Measurements from ENCODE around the gene SIVA1.

SIVA1 gene, protein sequence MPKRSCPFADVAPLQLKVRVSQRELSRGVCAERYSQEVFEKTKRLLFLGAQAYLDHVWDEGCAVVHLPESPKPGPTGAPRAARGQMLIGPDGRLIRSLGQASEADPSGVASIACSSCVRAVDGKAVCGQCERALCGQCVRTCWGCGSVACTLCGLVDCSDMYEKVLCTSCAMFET

DNA sequence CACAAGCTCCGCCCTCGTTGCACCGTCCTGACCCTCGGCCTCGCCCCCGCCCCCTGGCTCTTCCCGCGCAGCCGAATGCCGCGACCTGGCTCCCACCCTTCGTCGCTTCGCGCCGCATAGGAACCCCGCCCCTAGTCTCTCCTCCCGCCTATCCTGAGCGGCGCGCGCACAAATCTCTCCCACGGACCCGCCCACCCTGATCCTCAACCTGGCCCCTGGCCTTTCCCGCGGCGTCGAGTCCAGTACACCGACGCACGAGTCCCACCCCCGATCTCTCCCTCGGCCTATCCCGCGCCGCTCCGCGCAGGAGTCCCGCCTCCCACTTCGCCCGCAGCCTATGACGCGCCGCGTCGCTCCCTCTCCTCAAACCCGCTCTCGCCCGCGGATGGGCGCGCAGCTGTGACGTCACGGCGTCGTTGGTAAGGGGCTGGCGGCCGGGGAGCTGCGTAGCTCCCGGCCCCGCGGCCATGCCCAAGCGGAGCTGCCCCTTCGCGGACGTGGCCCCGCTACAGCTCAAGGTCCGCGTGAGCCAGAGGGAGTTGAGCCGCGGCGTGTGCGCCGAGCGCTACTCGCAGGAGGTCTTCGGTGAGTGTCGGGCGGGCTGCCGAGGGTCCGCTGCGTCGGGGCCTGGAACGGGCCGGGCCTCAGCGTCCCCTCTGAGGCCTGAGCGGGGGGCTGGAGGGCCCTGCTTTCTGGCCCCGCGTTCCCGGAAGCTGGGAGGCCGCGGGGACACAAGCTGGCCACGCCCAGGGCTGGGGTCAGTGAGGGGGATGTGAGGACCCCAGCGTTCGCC lies at the start of gene SIVA1:
SIVA1 (plus strand) TSS at position 413 of the 793 bp plus-strand sequence; CDS start at position 468, 55 bp downstream.
- DNase-seq (ENCODE audit: low spot score) = peak; percentile 99

GRCh38 chr14:104703269-104703668 lies 49.7 kb upstream of the SIVA1 start:
- no peak for DNase-seq (ENCODE audit: low spot score)

DNA sequence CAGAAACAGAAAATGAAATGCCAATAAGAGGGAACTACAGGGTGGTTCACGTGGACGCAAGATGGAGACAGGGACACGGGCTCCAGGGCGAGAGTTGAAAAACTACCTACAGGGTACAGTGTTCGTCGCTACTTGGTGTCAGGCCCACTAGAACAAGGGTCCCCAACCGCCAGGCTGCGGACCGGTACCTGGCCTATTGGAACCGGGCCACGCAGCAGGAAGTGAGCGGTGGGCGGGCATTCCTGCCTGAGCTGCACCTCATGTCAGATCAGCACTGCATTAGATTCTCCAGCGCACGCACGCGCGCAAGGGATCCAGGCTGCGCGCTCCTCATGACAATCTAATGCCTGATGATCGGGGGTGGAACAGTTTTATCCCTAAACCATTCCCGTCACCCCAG lies 48.7 kb upstream of the SIVA1 start:
- no peak for DNase-seq (ENCODE audit: low spot score)

DNA sequence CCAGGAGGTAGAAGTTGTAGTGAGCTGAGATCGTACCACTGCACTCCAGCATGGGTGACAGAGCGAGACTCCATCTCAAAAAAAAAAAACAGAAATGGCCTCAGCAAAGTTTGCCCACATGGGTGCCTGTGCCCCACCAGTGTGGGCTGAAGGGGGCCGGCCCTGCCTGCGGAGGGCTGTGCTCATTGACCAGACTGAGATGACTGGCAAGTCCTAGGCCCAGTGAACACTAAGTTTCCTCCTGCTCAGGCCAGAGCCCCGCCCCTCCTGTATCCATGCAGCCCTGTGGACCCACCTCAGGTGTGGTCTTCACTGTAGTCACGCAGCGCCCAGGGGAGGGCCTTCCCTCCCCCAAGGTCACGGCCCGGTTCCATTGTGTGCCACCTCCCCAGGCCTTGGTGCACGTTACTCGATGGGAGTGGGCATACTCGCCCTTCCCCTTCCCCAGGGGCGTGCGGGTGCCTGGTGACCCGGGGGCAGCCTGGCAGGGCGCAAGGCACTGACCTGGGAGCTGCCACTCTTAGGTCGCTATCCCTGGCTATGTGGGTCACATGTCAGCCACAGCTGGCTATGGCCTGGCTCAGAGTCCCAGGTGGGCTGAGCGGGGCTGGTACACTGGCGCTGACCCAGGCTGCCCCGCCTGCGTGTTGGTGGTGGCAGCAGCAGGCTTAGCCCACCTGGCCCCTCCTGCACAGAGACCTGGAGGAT lies 47.5 kb upstream of the SIVA1 start:
- DNase-seq (ENCODE audit: low spot score) = no peak

- DNase-seq (ENCODE audit: low spot score) = no peak
Observed at GRCh38 chr14:104706733-104707607, 46.0 kb upstream of the SIVA1 start.

DNA sequence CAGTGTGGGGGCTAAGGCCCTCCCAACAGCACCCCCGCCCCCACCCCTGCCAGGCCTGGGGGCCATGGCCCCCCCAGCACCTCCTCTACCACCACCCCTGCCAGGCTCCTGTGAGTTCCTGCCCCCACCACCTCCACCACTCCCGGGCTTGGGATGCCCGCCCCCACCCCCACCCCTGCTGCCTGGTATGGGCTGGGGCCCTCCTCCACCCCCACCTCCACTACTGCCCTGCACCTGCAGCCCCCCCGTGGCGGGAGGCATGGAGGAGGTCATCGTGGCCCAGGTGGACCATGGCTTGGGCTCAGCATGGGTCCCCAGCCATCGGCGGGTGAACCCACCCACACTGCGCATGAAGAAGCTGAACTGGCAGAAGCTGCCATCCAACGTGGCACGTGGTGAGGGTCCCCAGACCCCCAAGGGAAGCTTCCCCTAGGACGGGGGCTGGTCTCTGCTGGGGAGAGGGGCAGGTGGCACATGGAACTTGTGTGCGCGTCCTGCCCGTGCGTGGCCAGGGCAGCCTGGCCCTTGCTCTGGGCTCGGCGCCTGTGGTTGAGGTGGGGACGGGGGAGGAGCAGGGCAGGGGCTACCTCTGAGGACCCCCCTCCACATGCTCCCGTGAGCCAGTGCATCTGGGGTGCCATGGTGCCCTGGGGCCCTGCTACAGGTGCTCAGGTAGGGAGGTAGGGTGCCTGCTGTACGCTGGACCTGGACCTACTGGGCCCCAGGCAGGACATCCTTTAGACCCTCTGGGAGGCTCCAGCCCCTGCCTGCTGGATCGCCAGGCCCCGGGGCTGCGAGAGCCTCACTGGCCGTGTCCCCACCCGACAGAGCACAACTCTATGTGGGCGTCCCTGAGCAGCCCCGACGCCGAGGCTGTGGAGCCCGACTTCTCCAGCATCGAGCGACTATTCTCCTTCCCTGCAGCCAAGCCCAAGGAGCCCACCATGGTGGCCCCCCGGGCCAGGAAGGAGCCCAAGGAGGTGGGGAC lies 45.0 kb upstream of the SIVA1 start:
- no peak for DNase-seq (ENCODE audit: low spot score)

DNA sequence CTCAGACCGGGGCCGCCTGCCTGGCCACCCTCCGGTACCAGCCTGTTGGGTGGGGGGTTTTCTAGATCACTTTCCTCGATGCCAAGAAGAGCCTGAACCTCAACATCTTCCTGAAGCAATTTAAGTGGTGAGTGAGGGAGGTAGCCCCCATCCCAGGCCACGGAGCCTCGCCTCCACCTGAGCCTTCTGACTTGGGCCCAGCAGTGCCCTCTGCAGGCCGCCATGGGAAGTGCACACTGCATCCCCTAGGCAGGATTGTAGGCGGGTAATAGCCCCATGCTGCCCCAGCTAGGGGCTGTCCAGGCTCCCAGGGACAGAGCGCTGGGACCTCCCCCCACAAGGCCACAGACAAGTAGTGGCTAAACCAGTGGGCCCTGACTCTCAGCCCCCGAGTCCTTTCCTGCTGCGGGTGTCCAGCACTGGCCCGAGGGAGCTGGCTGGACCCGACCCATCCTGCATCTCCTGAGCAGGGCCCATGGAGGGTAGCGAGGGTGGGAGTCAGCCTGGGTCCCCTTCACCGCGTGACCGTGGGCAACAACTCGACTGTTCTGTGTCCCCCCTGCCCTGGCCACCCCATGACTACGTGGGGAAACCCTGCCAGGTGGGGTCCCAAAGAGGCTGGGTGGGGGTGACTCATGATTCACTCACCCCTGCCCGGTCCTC lies 44.2 kb upstream of the SIVA1 start:
- peak; percentile 87 for DNase-seq (ENCODE audit: low spot score)

GRCh38 chr14:104709387-104710039 lies 43.4 kb upstream of the SIVA1 start:
- DNase-seq (ENCODE audit: low spot score) = no peak

DNA sequence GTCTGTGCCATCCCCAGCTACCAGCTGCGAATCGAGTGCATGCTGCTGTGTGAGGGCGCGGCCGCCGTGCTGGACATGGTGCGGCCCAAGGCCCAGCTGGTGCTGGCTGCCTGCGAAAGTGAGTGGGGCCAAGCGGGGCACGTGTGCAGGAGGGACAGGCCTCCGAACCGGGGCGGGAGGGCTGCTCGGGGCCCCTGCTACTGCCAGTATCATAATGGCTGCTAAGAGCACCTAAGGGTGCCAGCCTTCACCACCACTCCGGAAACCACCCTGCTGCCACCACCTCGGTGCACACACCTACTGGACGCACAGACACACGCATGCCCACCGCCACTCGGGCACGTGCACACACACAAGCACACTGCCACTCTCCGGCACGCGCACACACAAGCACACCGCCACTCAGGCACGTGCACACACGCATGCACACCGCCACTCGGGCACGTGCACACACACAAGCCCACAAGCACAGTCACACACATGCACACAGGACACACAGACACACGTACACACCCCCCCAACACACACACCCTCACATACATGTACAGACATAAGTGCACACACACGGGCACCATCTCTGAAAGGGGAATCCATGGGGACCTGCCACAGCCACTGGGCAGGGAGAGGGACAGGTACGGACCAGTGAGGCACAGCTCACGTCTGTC lies 42.7 kb upstream of the SIVA1 start:
- DNase-seq (ENCODE audit: low spot score) = no peak

GRCh38 chr14:104712881-104713734 lies 39.8 kb upstream of the SIVA1 start:
- DNase-seq (ENCODE audit: low spot score) = no peak

DNA sequence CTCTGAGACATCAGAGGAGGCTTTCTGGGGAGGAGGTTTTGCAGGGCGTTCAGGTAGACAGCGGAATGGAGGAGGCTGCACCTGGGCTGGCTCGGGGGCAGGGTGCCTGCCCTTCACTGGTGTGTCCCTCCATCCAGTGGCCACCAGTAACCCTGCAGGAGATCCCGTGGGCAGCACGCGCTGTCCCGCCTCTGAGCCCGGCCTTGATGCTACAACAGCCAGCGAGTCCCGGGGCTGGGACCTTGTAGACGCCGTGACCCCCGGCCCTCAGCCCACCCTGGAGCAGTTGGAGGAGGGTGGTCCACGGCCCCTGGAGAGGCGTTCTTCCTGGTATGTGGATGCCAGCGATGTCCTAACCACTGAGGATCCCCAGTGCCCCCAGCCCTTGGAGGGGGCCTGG lies 38.9 kb upstream of the SIVA1 start:
- no peak for DNase-seq (ENCODE audit: low spot score)

- DNase-seq (ENCODE audit: low spot score) = no peak
Observed at GRCh38 chr14:104714681-104715080, 38.3 kb upstream of the SIVA1 start.

GRCh38 chr14:104715416-104715815 lies 37.5 kb upstream of the SIVA1 start:
- DNase-seq (ENCODE audit: low spot score) = no peak

GRCh38 chr14:104715871-104716270 lies 37.1 kb upstream of the SIVA1 start:
- DNase-seq (ENCODE audit: low spot score) = no peak

DNA sequence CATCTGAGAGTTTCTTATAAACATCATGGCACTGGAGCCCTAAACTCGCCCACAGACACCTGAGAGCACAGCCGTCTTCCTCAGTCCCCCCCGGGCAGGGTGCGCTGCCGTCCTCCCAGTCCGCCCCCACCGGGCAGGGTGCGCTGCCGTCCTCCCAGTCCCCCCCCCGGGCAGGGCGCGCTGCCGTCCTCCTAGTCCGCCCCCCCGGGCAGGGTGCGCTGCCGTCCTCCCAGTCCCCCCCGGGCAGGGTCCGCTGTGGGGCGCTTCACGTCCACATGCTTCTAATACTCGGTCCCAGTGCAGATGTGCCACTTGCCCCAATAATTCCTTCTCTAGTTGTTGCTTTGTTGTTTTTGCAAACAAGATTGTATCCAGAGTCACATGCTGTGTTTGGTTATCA lies 35.8 kb upstream of the SIVA1 start:
- DNase-seq (ENCODE audit: low spot score) = no peak

- no peak for DNase-seq (ENCODE audit: low spot score)
Observed at GRCh38 chr14:104717646-104718045, 35.3 kb upstream of the SIVA1 start.

GRCh38 chr14:104718147-104718546 lies 34.8 kb upstream of the SIVA1 start:
- no peak for DNase-seq (ENCODE audit: low spot score)

DNA sequence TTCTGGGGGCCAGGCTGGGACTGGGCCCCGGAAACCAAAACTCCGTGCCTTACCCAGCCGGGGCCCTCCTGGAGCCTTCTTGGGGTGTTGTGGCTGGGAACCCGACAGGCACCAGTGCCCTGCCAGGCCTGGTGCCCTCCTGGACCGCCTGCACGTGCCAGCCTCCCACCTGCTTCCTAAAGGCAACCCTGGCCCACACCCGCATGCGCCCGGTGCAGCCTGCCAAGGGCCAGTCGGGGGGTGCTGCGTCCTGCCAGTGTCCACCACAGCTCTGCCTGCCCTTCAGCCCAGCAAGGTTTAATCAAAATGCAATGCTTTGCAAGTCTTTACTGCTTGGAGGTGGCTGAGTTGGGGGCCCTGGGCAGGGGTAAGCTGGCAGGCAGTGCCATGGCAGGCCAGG lies 34.1 kb upstream of the SIVA1 start:
- DNase-seq (ENCODE audit: low spot score) = no peak

All from AG08395 (cell line).